WTC11 (cell line): ENCODE measurements around the gene MYOM3. TPM values are rescaled to one million over a fixed set of nuclear protein-coding genes. Genes with fewer than 3 reads are reported as not detected.

Experiments
- ATAC-seq: fragments of 200-7000 bp; cut with Tn5 transposase; 2 replicates; pipeline ENCODE4 v1.10.0; 2021; ENCODE audit warnings: mild to moderate bottlenecking, moderate library complexity
- CTCF ChIA-PET: fragments of 300-600 bp; sonication (Branson Sonifier 250); formaldehyde crosslinking; loops from one replicate; lab custom pipeline; 2021; ENCODE audit warnings: antibody characterized with exemption; lab: Charles Lee
- POLR2A ChIA-PET: fragments of 350-600 bp; sonication (Branson Sonifier 250); formaldehyde crosslinking; loops from one replicate; lab custom pipeline; 2021; ENCODE audit warnings: antibody characterized with exemption; lab: Charles Lee
- DNase-seq: peaks from one replicate; pipeline ENCODE4 v3.0.0; 2021; ENCODE audit warnings: low spot score
- H3K27ac Mint-ChIP-seq: 2 replicates; pipeline ENCODE4 v1.8.0; 2021; ENCODE audit warnings: mixed read lengths
- H3K27me3 Mint-ChIP-seq: 2 replicates; pipeline ENCODE4 v1.8.0; 2021; ENCODE audit warnings: low read depth, mild to moderate bottlenecking, moderate library complexity, mixed read lengths
- H3K36me3 Mint-ChIP-seq: 2 replicates; pipeline ENCODE4 v1.8.0; 2021; ENCODE audit warnings: mixed read lengths
- H3K4me1 Mint-ChIP-seq: 2 replicates; pipeline ENCODE4 v1.8.0; 2022; ENCODE audit warnings: mixed read lengths
- H3K4me3 Mint-ChIP-seq: 2 replicates; pipeline ENCODE4 v1.8.0; 2021; ENCODE audit warnings: mild to moderate bottlenecking, moderate library complexity, mixed read lengths
- H3K9me3 Mint-ChIP-seq: 2 replicates; pipeline ENCODE4 v1.8.0; 2021; ENCODE audit warnings: mixed read lengths
- CBFB ChIP-seq: sonication (generic); formaldehyde crosslinking; IDR thresholded peaks from 2 replicates; pipeline ENCODE4 v1.8.1; 2022; ENCODE audit warnings: mild to moderate bottlenecking, low read depth, missing genetic modification reagents
- ETV6 ChIP-seq: sonication (generic); formaldehyde crosslinking; IDR thresholded peaks from 2 replicates; pipeline ENCODE4 v1.8.1; 2022; ENCODE audit warnings: mild to moderate bottlenecking, missing genetic modification reagents
- FOXJ3 ChIP-seq: sonication (generic); formaldehyde crosslinking; IDR thresholded peaks from 2 replicates; pipeline ENCODE4 v1.9.0; 2021; ENCODE audit warnings: missing genetic modification reagents, mild to moderate bottlenecking, borderline replicate concordance
- FOXK1 ChIP-seq: sonication (generic); formaldehyde crosslinking; IDR thresholded peaks from 2 replicates; pipeline ENCODE4 v1.8.0; 2022; ENCODE audit warnings: mild to moderate bottlenecking, moderate library complexity, missing genetic modification reagents
- GRHL2 ChIP-seq: fragments of 250-450 bp; sonication (Bioruptor Pico); IDR thresholded peaks from 2 replicates; pipeline ENCODE4 v1.8.0; 2022; ENCODE audit warnings: mild to moderate bottlenecking, moderate library complexity; ENCODE audit not compliant: insufficient replicate concordance, severe bottlenecking
- HMGA2 ChIP-seq: fragments of 250-450 bp; sonication (Bioruptor Pico); IDR thresholded peaks from 2 replicates; pipeline ENCODE4 v1.4.0; 2021; ENCODE audit warnings: mild to moderate bottlenecking, moderate library complexity
- IRF2 ChIP-seq: sonication (generic); formaldehyde crosslinking; IDR thresholded peaks from 2 replicates; pipeline ENCODE4 v1.8.0; 2022; ENCODE audit warnings: low read depth, missing genetic modification reagents, borderline replicate concordance
- NR1H2 ChIP-seq: sonication (generic); formaldehyde crosslinking; IDR thresholded peaks from 2 replicates; pipeline ENCODE4 v1.9.0; 2021; ENCODE audit warnings: mild to moderate bottlenecking, moderate library complexity, missing genetic modification reagents
- NR2C2 ChIP-seq: sonication (generic); formaldehyde crosslinking; IDR thresholded peaks from 2 replicates; pipeline ENCODE4 v1.8.0; 2022; ENCODE audit warnings: mild to moderate bottlenecking, missing genetic modification reagents
- NR3C1 ChIP-seq: sonication (generic); formaldehyde crosslinking; conservative IDR thresholded peaks from 2 replicates; pipeline ENCODE4 v1.8.1; 2023; ENCODE audit warnings: low read depth, mild to moderate bottlenecking, missing genetic modification reagents
- RELA ChIP-seq: sonication (generic); formaldehyde crosslinking; IDR thresholded peaks from 2 replicates; pipeline ENCODE4 v1.8.1; 2022; ENCODE audit warnings: missing genetic modification reagents, mild to moderate bottlenecking, borderline replicate concordance
- SMAD3 ChIP-seq: sonication (generic); formaldehyde crosslinking; IDR thresholded peaks from 2 replicates; pipeline ENCODE4 v1.8.0; 2022; ENCODE audit warnings: missing genetic modification reagents, mild to moderate bottlenecking, borderline replicate concordance
- SOX15 ChIP-seq: fragments of 250-450 bp; sonication (Bioruptor Pico); IDR thresholded peaks from 2 replicates; pipeline ENCODE4 v1.9.0; 2021; ENCODE audit warnings: mild to moderate bottlenecking
- ZNF423 ChIP-seq: fragments of 250-450 bp; sonication (Bioruptor Pico); IDR thresholded peaks from 2 replicates; pipeline ENCODE4 v2.1.2; 2022; ENCODE audit warnings: mild to moderate bottlenecking, moderate library complexity
- ZNF425 ChIP-seq: fragments of 250-450 bp; sonication (Bioruptor Pico); conservative IDR thresholded peaks from 2 replicates; pipeline ENCODE4 v1.9.0; 2021; ENCODE audit warnings: mild to moderate bottlenecking
- ZSCAN18 ChIP-seq: fragments of 250-450 bp; sonication (Bioruptor Pico); IDR thresholded peaks from 2 replicates; pipeline ENCODE4 v2.1.2; 2022; ENCODE audit warnings: mild to moderate bottlenecking, moderate library complexity
- total RNA-seq: library from RNA; stranded (reverse); gene quantifications from 3 replicates; pipeline ENCODE4 v1.2.3, GENCODE V29; 2021
- TF ChIP-seq, protein P1 (sequence below): fragments of 250-450 bp; sonication (Bioruptor Pico); IDR thresholded peaks from 2 replicates; pipeline ENCODE4 v1.9.0; 2021; ENCODE audit warnings: mild to moderate bottlenecking
- TF ChIP-seq, protein P2 (sequence below): sonication (generic); formaldehyde crosslinking; IDR thresholded peaks from 2 replicates; pipeline ENCODE4 v1.8.1; 2022; ENCODE audit warnings: low read depth, mild to moderate bottlenecking, moderate library complexity, missing genetic modification reagents, borderline replicate concordance
- TF ChIP-seq, protein P3 (sequence below): sonication (generic); formaldehyde crosslinking; IDR thresholded peaks from 2 replicates; pipeline ENCODE4 v1.8.1; 2022; ENCODE audit warnings: missing genetic modification reagents, borderline replicate concordance
- TF ChIP-seq, protein P4 (sequence below): sonication (generic); formaldehyde crosslinking; IDR thresholded peaks from 2 replicates; pipeline ENCODE4 v1.8.1; 2023; ENCODE audit warnings: mild to moderate bottlenecking, missing genetic modification reagents
- TF ChIP-seq, protein P5 (sequence below): sonication (generic); formaldehyde crosslinking; IDR thresholded peaks from 2 replicates; pipeline ENCODE4 v1.8.1; 2022; ENCODE audit warnings: low read depth, missing genetic modification reagents, borderline replicate concordance
- TF ChIP-seq, protein P6 (sequence below): fragments of 250-450 bp; sonication (Bioruptor Pico); IDR thresholded peaks from 2 replicates; pipeline ENCODE4 v1.9.0; 2021; ENCODE audit warnings: moderate library complexity, mild to moderate bottlenecking, inconsistent platforms, borderline replicate concordance

MYOM3 gene
- total RNA-seq, 1 experiment from 2014 or later, result 0.13 TPM

DNA sequence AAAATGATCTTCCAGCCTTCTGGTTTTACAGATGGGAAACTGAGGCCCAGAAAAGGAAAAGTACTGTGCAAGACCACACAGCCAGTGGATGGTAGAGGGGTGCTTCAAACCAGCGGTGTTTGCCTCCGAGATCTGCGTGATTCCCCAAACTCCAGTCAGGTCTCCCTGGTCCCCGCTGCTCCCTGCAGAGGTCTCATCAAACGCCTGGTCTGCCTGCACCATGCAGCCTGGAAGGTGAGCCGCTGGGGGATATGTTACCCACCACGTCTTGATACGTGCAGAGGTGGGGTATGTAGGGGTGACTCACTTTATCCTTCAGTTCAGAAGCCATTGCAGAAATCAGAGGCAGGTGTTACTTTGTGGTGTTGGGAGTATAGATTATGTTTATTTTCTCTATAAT, 56.3 kb downstream of the MYOM3 start:
- no peak for DNase-seq
- ChIA-PET POLR2A (no interaction called here), CTCF (interaction anchor here (1.3 kb wide), 1 partner anchor 16 kb away, joined by 3 read pairs; no protein-coding TSS in a partner anchor)
- Mint-ChIP-seq H3K4me1 (no peaks in the 10 kb centered on the region), H3K4me3 (no peak overlapping the region), H3K27me3 (no peaks in the 10 kb centered on the region), H3K36me3 (no peaks in the 10 kb centered on the region), H3K27ac (no peak overlapping the region), H3K9me3 (no peaks in the 10 kb centered on the region; the same call in 1 of the 2 replicates)
- ATAC-seq, result no peak
- TF ChIP-seq HMGA2 (CRISPR knock-in tag), result no peak
- TF ChIP-seq NR2C2 (CRISPR knock-in tag), result no peak
- TF ChIP-seq GRHL2 (CRISPR knock-in tag), result no peak
- no peak for TF ChIP-seq IRF2 (CRISPR knock-in tag)
- no peak for TF ChIP-seq FOXK1 (CRISPR knock-in tag)
- TF ChIP-seq, protein P1, sequence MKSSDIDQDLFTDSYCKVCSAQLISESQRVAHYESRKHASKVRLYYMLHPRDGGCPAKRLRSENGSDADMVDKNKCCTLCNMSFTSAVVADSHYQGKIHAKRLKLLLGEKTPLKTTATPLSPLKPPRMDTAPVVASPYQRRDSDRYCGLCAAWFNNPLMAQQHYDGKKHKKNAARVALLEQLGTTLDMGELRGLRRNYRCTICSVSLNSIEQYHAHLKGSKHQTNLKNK (CRISPR knock-in tag), result no peak
- TF ChIP-seq, protein P2, sequence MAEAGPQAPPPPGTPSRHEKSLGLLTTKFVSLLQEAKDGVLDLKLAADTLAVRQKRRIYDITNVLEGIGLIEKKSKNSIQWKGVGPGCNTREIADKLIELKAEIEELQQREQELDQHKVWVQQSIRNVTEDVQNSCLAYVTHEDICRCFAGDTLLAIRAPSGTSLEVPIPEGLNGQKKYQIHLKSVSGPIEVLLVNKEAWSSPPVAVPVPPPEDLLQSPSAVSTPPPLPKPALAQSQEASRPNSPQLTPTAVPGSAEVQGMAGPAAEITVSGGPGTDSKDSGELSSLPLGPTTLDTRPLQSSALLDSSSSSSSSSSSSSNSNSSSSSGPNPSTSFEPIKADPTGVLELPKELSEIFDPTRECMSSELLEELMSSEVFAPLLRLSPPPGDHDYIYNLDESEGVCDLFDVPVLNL (CRISPR knock-in tag), result no peak
- TF ChIP-seq NR1H2, result no peak
- TF ChIP-seq, protein P3, sequence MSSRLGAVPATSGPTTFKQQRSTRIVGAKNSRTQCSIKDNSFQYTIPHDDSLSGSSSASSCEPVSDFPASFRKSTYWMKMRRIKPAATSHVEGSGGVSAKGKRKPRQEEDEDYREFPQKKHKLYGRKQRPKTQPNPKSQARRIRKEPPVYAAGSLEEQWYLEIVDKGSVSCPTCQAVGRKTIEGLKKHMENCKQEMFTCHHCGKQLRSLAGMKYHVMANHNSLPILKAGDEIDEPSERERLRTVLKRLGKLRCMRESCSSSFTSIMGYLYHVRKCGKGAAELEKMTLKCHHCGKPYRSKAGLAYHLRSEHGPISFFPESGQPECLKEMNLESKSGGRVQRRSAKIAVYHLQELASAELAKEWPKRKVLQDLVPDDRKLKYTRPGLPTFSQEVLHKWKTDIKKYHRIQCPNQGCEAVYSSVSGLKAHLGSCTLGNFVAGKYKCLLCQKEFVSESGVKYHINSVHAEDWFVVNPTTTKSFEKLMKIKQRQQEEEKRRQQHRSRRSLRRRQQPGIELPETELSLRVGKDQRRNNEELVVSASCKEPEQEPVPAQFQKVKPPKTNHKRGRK (CRISPR knock-in tag), result no peak
- no peak for TF ChIP-seq FOXJ3 (CRISPR knock-in tag)
- TF ChIP-seq ETV6 (CRISPR knock-in tag), result no peak
- TF ChIP-seq CBFB (CRISPR knock-in tag), result no peak
- no peak for TF ChIP-seq NR3C1 (CRISPR knock-in tag)
- TF ChIP-seq SMAD3 (CRISPR knock-in tag), result no peak
- TF ChIP-seq, protein P4, sequence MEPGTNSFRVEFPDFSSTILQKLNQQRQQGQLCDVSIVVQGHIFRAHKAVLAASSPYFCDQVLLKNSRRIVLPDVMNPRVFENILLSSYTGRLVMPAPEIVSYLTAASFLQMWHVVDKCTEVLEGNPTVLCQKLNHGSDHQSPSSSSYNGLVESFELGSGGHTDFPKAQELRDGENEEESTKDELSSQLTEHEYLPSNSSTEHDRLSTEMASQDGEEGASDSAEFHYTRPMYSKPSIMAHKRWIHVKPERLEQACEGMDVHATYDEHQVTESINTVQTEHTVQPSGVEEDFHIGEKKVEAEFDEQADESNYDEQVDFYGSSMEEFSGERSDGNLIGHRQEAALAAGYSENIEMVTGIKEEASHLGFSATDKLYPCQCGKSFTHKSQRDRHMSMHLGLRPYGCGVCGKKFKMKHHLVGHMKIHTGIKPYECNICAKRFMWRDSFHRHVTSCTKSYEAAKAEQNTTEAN (CRISPR knock-in tag), result no peak
- no peak for TF ChIP-seq ZSCAN18 (CRISPR knock-in tag)
- TF ChIP-seq RELA (CRISPR knock-in tag), result no peak

DNA sequence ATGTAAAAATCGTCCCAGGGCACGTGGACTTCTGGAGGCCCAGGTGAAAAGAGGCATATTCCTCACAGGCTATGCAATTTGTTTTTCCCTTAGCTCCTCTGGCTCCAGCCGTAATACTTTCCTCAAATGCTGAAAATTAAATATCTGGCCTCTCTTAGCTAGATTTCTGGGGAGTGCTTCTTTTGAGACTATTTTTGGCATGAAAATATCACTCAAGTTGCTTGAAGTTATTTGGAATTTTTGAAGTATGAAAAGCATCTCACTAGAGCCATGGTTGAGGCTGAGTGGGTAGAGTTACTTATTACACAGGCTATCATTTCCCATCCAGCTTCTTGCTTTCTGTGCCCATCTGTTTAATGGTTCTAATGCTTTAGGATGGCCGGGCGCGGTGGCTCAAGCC, 59.7 kb downstream of the MYOM3 start:
- ChIA-PET POLR2A (no interaction called here), CTCF (no interaction called here)
- no peak for ATAC-seq
- H3K36me3 Mint-ChIP-seq, result no peaks in the 10 kb centered on the region
- DNase-seq, result no peak
- no peaks in the 10 kb centered on the region for H3K4me1 Mint-ChIP-seq
- H3K9me3 Mint-ChIP-seq, result no peaks in the 10 kb centered on the region; the same call in 1 of the 2 replicates
- no peaks in the 10 kb centered on the region for H3K27me3 Mint-ChIP-seq
- no peak overlapping the region for H3K27ac Mint-ChIP-seq
- no peak overlapping the region for H3K4me3 Mint-ChIP-seq
- TF ChIP-seq ZNF425 (no peak), SOX15 (CRISPR knock-in tag) (no peak), IRF2 (CRISPR knock-in tag) (no peak), ZNF423 (CRISPR knock-in tag) (no peak), CBFB (CRISPR knock-in tag) (no peak)
- TF ChIP-seq, protein P5, sequence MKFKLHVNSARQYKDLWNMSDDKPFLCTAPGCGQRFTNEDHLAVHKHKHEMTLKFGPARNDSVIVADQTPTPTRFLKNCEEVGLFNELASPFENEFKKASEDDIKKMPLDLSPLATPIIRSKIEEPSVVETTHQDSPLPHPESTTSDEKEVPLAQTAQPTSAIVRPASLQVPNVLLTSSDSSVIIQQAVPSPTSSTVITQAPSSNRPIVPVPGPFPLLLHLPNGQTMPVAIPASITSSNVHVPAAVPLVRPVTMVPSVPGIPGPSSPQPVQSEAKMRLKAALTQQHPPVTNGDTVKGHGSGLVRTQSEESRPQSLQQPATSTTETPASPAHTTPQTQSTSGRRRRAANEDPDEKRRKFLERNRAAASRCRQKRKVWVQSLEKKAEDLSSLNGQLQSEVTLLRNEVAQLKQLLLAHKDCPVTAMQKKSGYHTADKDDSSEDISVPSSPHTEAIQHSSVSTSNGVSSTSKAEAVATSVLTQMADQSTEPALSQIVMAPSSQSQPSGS (CRISPR knock-in tag), result no peak
- TF ChIP-seq, protein P6, sequence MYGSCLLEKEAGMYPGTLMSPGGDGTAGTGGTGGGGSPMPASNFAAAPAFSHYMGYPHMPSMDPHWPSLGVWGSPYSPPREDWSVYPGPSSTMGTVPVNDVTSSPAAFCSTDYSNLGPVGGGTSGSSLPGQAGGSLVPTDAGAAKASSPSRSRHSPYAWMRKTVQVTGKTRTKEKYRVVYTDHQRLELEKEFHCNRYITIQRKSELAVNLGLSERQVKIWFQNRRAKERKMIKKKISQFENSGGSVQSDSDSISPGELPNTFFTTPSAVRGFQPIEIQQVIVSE (CRISPR knock-in tag), result no peak
